GM18511 (cell line): Measurements from ENCODE around the gene ZNF132.
"Not testable (repeated sequence)": the region's sequence is repeated elsewhere in the genome, so short reads cannot be mapped to it uniquely, and the experiment has no call there.

ENCODE experiments used
- ATAC-seq: cut with Tn5 transposase; IDR thresholded peaks from one replicate; pipeline ENCODE4 v1.9.1; 2021; ENCODE audit warnings: mild to moderate bottlenecking, moderate library complexity; ENCODE audit not compliant: unreplicated experiment

ZNF132 gene

GRCh38 chr19:58468216-58468839, 28.4 kb upstream of the ZNF132 start:
- no peak for ATAC-seq

- ATAC-seq = peak; percentile 96
Measured at GRCh38 chr19:58466760-58467589, 27.0 kb upstream of the ZNF132 start, which contains the start of gene ZNF324. Gene ZNF324, plus strand, starts transcription at chr19:58467080. Its CDS starts 2,106 bp downstream, at chr19:58469186.

- ATAC-seq = peak; percentile 25
Measured at GRCh38 chr19:58466089-58466759, 26.3 kb upstream of the ZNF132 start.

GRCh38 chr19:58460039-58460438, 20.1 kb upstream of the ZNF132 start:
- no peak for ATAC-seq

- ATAC-seq = no peak
Measured at GRCh38 chr19:58456111-58456510, 16.2 kb upstream of the ZNF132 start.

GRCh38 chr19:58455306-58455705, 15.4 kb upstream of the ZNF132 start:
- no peak for ATAC-seq

- no peak for ATAC-seq
Measured at GRCh38 chr19:58453743-58454142, 13.8 kb upstream of the ZNF132 start.

GRCh38 chr19:58451358-58452101, 11.6 kb upstream of the ZNF132 start, which contains the start of gene ZNF324B:
Gene ZNF324B, plus strand, starts transcription at chr19:58451622. Its CDS starts 2,080 bp downstream, at chr19:58453702.
- peak; percentile 97 for ATAC-seq

GRCh38 chr19:58450856-58451357, 11.0 kb upstream of the ZNF132 start:
- peak; percentile 18 for ATAC-seq

- ATAC-seq = not testable (repeated sequence)
Measured at GRCh38 chr19:58449980-58450379, 10.0 kb upstream of the ZNF132 start.

GRCh38 chr19:58448860-58449259, 8.9 kb upstream of the ZNF132 start:
- not testable (repeated sequence) for ATAC-seq

GRCh38 chr19:58442986-58443385, 3.0 kb upstream of the ZNF132 start:
- not testable (repeated sequence) for ATAC-seq

GRCh38 chr19:58440556-58440955, 603 bp upstream of the ZNF132 start:
- no peak for ATAC-seq

GRCh38 chr19:58434217-58434616, 5.7 kb downstream of the ZNF132 start:
- no peak for ATAC-seq

- ATAC-seq = no peak
Measured at GRCh38 chr19:58429745-58430144, 10.2 kb downstream of the ZNF132 start.

- ATAC-seq = no peak
Measured at GRCh38 chr19:58428617-58429016, 11.3 kb downstream of the ZNF132 start.

- no peak for ATAC-seq
Measured at GRCh38 chr19:58417071-58417470, 22.9 kb downstream of the ZNF132 start.

- ATAC-seq = no peak
Measured at GRCh38 chr19:58416604-58417003, 23.3 kb downstream of the ZNF132 start.

- ATAC-seq = peak; percentile 15
Measured at GRCh38 chr19:58409010-58409790, 30.8 kb downstream of the ZNF132 start.
